Stimulated activated CD4-positive, alpha-beta T cell treated with anti-CD3 and anti-CD28 coated beads, Interleukin-1b, Interleukin-23, amount 100 ng/mL, for 1 hour (primary cell): ENCODE results near the gene PRIMPOL.
"Not testable (repeated sequence)": the region's sequence is repeated elsewhere in the genome, so short reads cannot be mapped to it uniquely, and the experiment has no call there.

Source experiments
- DNase-seq, 2 donors: peaks; one replicate each; pipeline ENCODE4 v3.0.0-alpha.2; 2020; ENCODE audit warnings: low read depth in 2 of 2

The PRIMPOL gene

GRCh38 chr4:184712322-184712721 is 62.8 kb downstream of the PRIMPOL start:
- no peak for DNase-seq

GRCh38 chr4:184713887-184714286 is 64.3 kb downstream of the PRIMPOL start:
- no peak for DNase-seq

- no peak for DNase-seq
These were observed 66.0 kb downstream of the PRIMPOL start for GRCh38 chr4:184715526-184715925.

- no peak for DNase-seq
These were observed 69.9 kb downstream of the PRIMPOL start for GRCh38 chr4:184719407-184719806.

GRCh38 chr4:184721254-184721653 is 71.7 kb downstream of the PRIMPOL start:
- DNase-seq = no peak

GRCh38 chr4:184722798-184723197 is 73.3 kb downstream of the PRIMPOL start:
- DNase-seq = no peak

GRCh38 chr4:184727430-184727829 is 77.9 kb downstream of the PRIMPOL start:
- no peak for DNase-seq

GRCh38 chr4:184728858-184729257 is 79.3 kb downstream of the PRIMPOL start:
- DNase-seq = no peak

- no peak for DNase-seq
These were observed 80.4 kb downstream of the PRIMPOL start for GRCh38 chr4:184729946-184730345.

- no peak for DNase-seq
These were observed 81.5 kb downstream of the PRIMPOL start for GRCh38 chr4:184731056-184731455.

GRCh38 chr4:184732126-184732525 is 82.6 kb downstream of the PRIMPOL start:
- no peak for DNase-seq

- peak; percentile 85 to 91 for DNase-seq
These were observed 84.4 kb downstream of the PRIMPOL start, which contains the start of gene CENPU for GRCh38 chr4:184733654-184734524. CENPU (minus strand) TSS chr4:184734096; CDS start chr4:184734062, 34 bp downstream.

- no peak for DNase-seq
These were observed 85.2 kb downstream of the PRIMPOL start for GRCh38 chr4:184734758-184735157.

- DNase-seq = not testable (repeated sequence)
These were observed 90.0 kb downstream of the PRIMPOL start for GRCh38 chr4:184739575-184739974.

- DNase-seq = no peak
These were observed 91.4 kb downstream of the PRIMPOL start for GRCh38 chr4:184740980-184741391.

- not testable (repeated sequence) for DNase-seq
These were observed 92.1 kb downstream of the PRIMPOL start for GRCh38 chr4:184741651-184742050.

- no peak for DNase-seq
These were observed 94.1 kb downstream of the PRIMPOL start for GRCh38 chr4:184743650-184744049.

- DNase-seq = no peak
These were observed 94.7 kb downstream of the PRIMPOL start for GRCh38 chr4:184744236-184744635.
